ENCODE data around the gene GREB1L.

Gene GREB1L

DNA sequence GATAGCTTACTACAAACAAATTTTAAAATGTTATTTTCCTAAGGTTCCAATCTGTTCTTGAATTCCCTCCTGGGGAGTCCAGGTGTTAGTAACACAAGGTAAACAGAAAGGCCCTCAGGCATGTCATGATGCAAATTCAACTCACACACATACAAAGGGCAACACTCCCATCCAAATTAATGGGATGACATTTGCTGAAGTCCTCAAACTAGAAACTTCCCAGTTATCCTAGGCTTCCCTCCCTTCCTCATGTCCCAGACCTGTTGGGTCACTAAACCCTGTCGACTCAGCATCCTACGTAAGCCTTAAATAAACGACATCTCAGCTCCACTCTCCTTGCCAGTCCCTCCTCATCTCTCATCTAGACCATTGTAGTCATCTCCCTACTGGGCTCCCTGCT is 85.1 kb downstream of the GREB1L start:
- H4K20me1 ChIP-seq (ENCODE audit: insufficient read depth, low read length), result no peaks in the 10 kb centered on the region
- H3K36me3 ChIP-seq (replicated peaks; ENCODE audit: insufficient read depth, low read length), result no peaks in the 10 kb centered on the region
- H3K4me2 ChIP-seq (ENCODE audit: low read depth, low read length), result no peak overlapping the region
- H3K4me1 ChIP-seq (ENCODE audit: low read length), result no peaks in the 10 kb centered on the region
- H3K79me2 ChIP-seq (ENCODE audit: low read length), result no peaks in the 10 kb centered on the region
- no peaks in the 10 kb centered on the region for H3F3A ChIP-seq (ENCODE audit: insufficient read depth, low read length)
- no peak overlapping the region for H2AFZ ChIP-seq (ENCODE audit: low read length)
- H3K27me3 ChIP-seq (replicated peaks; ENCODE audit: insufficient read depth, low read length), result no peaks in the 10 kb centered on the region
- H3K9me3 ChIP-seq (replicated peaks; ENCODE audit: insufficient read depth, low read length), result no peaks in the 10 kb centered on the region
- TF ChIP-seq EZH2 (optimal IDR thresholded peaks at IDR 0.05; ENCODE audit: low read depth, low read length), result no peak
- no peak for TF ChIP-seq EZH2phosphoT487 (IDR thresholded peaks at IDR 0.05; ENCODE audit: low read length)
- TF ChIP-seq, protein P1, sequence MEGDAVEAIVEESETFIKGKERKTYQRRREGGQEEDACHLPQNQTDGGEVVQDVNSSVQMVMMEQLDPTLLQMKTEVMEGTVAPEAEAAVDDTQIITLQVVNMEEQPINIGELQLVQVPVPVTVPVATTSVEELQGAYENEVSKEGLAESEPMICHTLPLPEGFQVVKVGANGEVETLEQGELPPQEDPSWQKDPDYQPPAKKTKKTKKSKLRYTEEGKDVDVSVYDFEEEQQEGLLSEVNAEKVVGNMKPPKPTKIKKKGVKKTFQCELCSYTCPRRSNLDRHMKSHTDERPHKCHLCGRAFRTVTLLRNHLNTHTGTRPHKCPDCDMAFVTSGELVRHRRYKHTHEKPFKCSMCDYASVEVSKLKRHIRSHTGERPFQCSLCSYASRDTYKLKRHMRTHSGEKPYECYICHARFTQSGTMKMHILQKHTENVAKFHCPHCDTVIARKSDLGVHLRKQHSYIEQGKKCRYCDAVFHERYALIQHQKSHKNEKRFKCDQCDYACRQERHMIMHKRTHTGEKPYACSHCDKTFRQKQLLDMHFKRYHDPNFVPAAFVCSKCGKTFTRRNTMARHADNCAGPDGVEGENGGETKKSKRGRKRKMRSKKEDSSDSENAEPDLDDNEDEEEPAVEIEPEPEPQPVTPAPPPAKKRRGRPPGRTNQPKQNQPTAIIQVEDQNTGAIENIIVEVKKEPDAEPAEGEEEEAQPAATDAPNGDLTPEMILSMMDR (IDR thresholded peaks at IDR 0.05; ENCODE audit: low read length), result no peak
- DNase-seq, result no peak
- H3K9me2 ChIP-seq (replicated peaks; ENCODE audit: insufficient read depth, low read length), result no peaks in the 10 kb centered on the region
- no peak overlapping the region for H3K4me3 ChIP-seq (ENCODE audit: low read length)
- H3K9ac ChIP-seq (ENCODE audit: low read length), result no peak overlapping the region
- no peak overlapping the region for H3K27ac ChIP-seq (ENCODE audit: low read length)

DNA sequence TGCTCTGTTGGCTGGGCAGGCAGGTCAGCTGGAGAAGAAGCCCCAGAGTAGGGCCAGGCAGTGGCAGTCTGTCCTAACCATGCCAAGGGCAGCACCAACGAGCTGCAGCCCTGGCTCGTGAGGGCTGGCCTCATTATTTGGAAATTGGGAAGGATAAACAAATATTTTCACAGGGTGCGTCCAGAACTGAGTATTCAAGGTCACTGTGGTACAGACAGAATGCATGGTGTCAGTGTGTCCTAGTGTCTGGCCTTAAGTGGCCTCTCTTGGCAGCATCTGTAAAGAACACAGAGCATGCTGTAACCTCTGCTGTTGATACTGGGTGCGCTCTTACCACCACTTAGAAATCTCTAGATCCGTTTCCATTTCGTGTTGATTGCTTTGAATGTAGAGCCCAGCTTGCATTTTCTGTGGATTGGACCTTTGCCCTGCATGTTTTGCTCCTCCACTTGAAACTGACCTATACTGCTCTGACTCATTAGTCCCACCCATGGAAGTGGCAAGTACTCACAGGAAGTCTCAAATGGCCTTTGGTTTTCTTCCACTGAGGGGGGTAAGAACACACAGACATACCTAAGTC is 88.2 kb downstream of the GREB1L start:
- no peak overlapping the region for H3K9ac ChIP-seq (ENCODE audit: low read length)
- no peaks in the 10 kb centered on the region for H3K9me3 ChIP-seq (replicated peaks; ENCODE audit: insufficient read depth, low read length)
- H3K4me1 ChIP-seq (ENCODE audit: low read length), result no peaks in the 10 kb centered on the region
- H4K20me1 ChIP-seq (ENCODE audit: insufficient read depth, low read length), result no peaks in the 10 kb centered on the region
- no peak for DNase-seq
- H3K36me3 ChIP-seq (replicated peaks; ENCODE audit: insufficient read depth, low read length), result no peaks in the 10 kb centered on the region
- no peak overlapping the region for H2AFZ ChIP-seq (ENCODE audit: low read length)
- no peaks in the 10 kb centered on the region for H3K27me3 ChIP-seq (replicated peaks; ENCODE audit: insufficient read depth, low read length)
- no peaks in the 10 kb centered on the region for H3K9me2 ChIP-seq (replicated peaks; ENCODE audit: insufficient read depth, low read length)
- H3K27ac ChIP-seq (ENCODE audit: low read length), result no peak overlapping the region
- TF ChIP-seq, protein P1 (IDR thresholded peaks at IDR 0.05; ENCODE audit: low read length), result no peak
- no peak for TF ChIP-seq EZH2phosphoT487 (IDR thresholded peaks at IDR 0.05; ENCODE audit: low read length)
- no peak for TF ChIP-seq EZH2 (optimal IDR thresholded peaks at IDR 0.05; ENCODE audit: low read depth, low read length)
- no peak overlapping the region for H3K4me2 ChIP-seq (ENCODE audit: low read depth, low read length)
- H3K79me2 ChIP-seq (ENCODE audit: low read length), result no peaks in the 10 kb centered on the region
- H3F3A ChIP-seq (ENCODE audit: insufficient read depth, low read length), result no peaks in the 10 kb centered on the region
- no peak overlapping the region for H3K4me3 ChIP-seq (ENCODE audit: low read length)

GRCh38 chr18:21331065-21331464 is 89.0 kb downstream of the GREB1L start:
- H3K4me1 ChIP-seq (ENCODE audit: low read length), result no peaks in the 10 kb centered on the region
- TF ChIP-seq EZH2 (optimal IDR thresholded peaks at IDR 0.05; ENCODE audit: low read depth, low read length) (no peak), EZH2phosphoT487 (IDR thresholded peaks at IDR 0.05; ENCODE audit: low read length) (no peak)
- TF ChIP-seq, protein P1 (IDR thresholded peaks at IDR 0.05; ENCODE audit: low read length), result no peak
- no peaks in the 10 kb centered on the region for H3K9me2 ChIP-seq (replicated peaks; ENCODE audit: insufficient read depth, low read length)
- no peaks in the 10 kb centered on the region for H3K9me3 ChIP-seq (replicated peaks; ENCODE audit: insufficient read depth, low read length)
- H3K79me2 ChIP-seq (ENCODE audit: low read length), result no peaks in the 10 kb centered on the region
- H3K4me2 ChIP-seq (ENCODE audit: low read depth, low read length), result no peak overlapping the region
- H3K36me3 ChIP-seq (replicated peaks; ENCODE audit: insufficient read depth, low read length), result no peaks in the 10 kb centered on the region
- no peak overlapping the region for H3K9ac ChIP-seq (ENCODE audit: low read length)
- no peak overlapping the region for H2AFZ ChIP-seq (ENCODE audit: low read length)
- no peak for DNase-seq
- no peaks in the 10 kb centered on the region for H4K20me1 ChIP-seq (ENCODE audit: insufficient read depth, low read length)
- no peak overlapping the region for H3K27ac ChIP-seq (ENCODE audit: low read length)
- H3K4me3 ChIP-seq (ENCODE audit: low read length), result no peak overlapping the region
- H3K27me3 ChIP-seq (replicated peaks; ENCODE audit: insufficient read depth, low read length), result no peaks in the 10 kb centered on the region
- no peaks in the 10 kb centered on the region for H3F3A ChIP-seq (ENCODE audit: insufficient read depth, low read length)
